ENCODE data around the gene PLA2G1B.

PLA2G1B gene

DNA sequence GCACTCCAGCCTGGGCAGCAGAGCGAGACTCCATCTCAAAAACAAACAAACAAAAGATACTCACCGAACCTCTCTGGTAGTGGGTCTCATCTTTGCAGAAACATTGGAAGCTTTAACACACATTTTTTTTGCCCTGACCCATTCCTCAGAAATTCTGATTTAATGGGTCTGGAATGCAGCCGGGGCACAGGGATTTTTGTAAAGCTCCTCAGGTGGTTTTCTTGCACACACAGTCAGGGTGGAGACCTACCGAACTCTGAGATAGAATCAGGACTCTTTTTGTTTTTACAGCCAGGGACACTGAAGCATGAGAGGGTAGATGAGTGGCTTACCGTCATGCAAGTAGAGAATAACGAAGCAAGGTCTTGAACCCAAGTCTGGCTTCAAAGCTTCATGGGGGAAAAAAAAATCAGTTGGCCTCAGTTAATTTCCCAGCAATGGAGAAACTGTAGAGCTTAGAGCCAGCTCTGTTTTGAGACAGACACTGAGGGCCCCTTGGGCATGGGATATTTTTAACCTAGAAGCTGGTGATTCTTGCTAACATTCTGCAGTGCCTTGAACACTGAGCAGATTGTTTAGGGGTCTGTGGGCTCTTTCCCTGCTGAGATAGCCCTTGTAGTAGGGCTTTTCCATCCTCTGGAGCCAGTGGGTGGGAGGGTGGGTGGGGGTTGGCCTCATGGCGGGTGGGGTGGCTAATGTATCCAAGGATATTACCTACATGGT lies 40.6 kb downstream of the PLA2G1B start:
- TF ChIP-seq EZH2 (optimal IDR thresholded peaks at IDR 0.05; ENCODE audit: low read depth, low read length) = no peak
- no peak for TF ChIP-seq EZH2phosphoT487 (IDR thresholded peaks at IDR 0.05; ENCODE audit: low read length)
- TF ChIP-seq, protein P1, sequence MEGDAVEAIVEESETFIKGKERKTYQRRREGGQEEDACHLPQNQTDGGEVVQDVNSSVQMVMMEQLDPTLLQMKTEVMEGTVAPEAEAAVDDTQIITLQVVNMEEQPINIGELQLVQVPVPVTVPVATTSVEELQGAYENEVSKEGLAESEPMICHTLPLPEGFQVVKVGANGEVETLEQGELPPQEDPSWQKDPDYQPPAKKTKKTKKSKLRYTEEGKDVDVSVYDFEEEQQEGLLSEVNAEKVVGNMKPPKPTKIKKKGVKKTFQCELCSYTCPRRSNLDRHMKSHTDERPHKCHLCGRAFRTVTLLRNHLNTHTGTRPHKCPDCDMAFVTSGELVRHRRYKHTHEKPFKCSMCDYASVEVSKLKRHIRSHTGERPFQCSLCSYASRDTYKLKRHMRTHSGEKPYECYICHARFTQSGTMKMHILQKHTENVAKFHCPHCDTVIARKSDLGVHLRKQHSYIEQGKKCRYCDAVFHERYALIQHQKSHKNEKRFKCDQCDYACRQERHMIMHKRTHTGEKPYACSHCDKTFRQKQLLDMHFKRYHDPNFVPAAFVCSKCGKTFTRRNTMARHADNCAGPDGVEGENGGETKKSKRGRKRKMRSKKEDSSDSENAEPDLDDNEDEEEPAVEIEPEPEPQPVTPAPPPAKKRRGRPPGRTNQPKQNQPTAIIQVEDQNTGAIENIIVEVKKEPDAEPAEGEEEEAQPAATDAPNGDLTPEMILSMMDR (IDR thresholded peaks at IDR 0.05; ENCODE audit: low read length) = no peak
- no peaks in the 10 kb centered on the region for H3K9me2 ChIP-seq (replicated peaks; ENCODE audit: insufficient read depth, low read length)
- no peaks in the 10 kb centered on the region for H3K36me3 ChIP-seq (replicated peaks; ENCODE audit: insufficient read depth, low read length)
- H3K9me3 ChIP-seq (replicated peaks; ENCODE audit: insufficient read depth, low read length) = no peaks in the 10 kb centered on the region
- no peaks in the 10 kb centered on the region for H3K79me2 ChIP-seq (ENCODE audit: low read length)
- H3K4me1 ChIP-seq (ENCODE audit: low read length) = no peaks in the 10 kb centered on the region
- no peak overlapping the region for H2AFZ ChIP-seq (ENCODE audit: low read length)
- H3K4me3 ChIP-seq (ENCODE audit: low read length) = no peak overlapping the region
- H4K20me1 ChIP-seq (ENCODE audit: insufficient read depth, low read length) = no peaks in the 10 kb centered on the region
- no peak for DNase-seq
- no peak overlapping the region for H3K27ac ChIP-seq (ENCODE audit: low read length)
- H3K27me3 ChIP-seq (replicated peaks; ENCODE audit: insufficient read depth, low read length) = no peaks in the 10 kb centered on the region
- H3K4me2 ChIP-seq (ENCODE audit: low read depth, low read length) = no peak overlapping the region
- no peak overlapping the region for H3K9ac ChIP-seq (ENCODE audit: low read length)
- peaks cover 12% of the 10 kb centered on the region; the same call in 1 of the 2 replicates for H3F3A ChIP-seq (ENCODE audit: insufficient read depth, low read length)

DNA sequence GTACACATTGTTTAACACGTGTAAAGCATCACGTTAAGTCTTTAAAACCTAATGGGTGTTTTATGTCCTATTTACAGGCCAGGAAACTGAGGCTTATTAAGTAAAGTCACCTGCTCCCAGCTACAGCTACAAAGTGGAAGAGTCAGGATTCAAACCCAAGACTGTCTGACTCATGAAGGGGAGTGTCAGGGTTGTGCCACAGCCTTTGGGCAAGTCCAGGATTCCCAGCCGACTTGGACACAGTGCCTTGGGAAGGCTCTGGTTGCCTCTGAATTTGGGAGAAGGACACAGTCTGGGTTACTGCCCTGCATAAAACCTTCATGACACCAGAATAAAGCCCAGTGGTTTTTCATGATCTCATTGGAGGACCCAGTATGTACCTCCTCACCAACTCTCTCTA lies 43.2 kb downstream of the PLA2G1B start:
- no peaks in the 10 kb centered on the region for H3K27me3 ChIP-seq (replicated peaks; ENCODE audit: insufficient read depth, low read length)
- no peak overlapping the region for H3K4me3 ChIP-seq (ENCODE audit: low read length)
- DNase-seq = no peak
- TF ChIP-seq, protein P1 (IDR thresholded peaks at IDR 0.05; ENCODE audit: low read length) = no peak
- TF ChIP-seq EZH2phosphoT487 (IDR thresholded peaks at IDR 0.05; ENCODE audit: low read length) (no peak), EZH2 (optimal IDR thresholded peaks at IDR 0.05; ENCODE audit: low read depth, low read length) (no peak)
- no peaks in the 10 kb centered on the region for H3K4me1 ChIP-seq (ENCODE audit: low read length)
- H3K36me3 ChIP-seq (replicated peaks; ENCODE audit: insufficient read depth, low read length) = no peaks in the 10 kb centered on the region
- no peak overlapping the region for H3K27ac ChIP-seq (ENCODE audit: low read length)
- H3F3A ChIP-seq (ENCODE audit: insufficient read depth, low read length) = no peaks in the 10 kb centered on the region
- no peak overlapping the region for H3K9ac ChIP-seq (ENCODE audit: low read length)
- no peaks in the 10 kb centered on the region for H4K20me1 ChIP-seq (ENCODE audit: insufficient read depth, low read length)
- no peaks in the 10 kb centered on the region for H3K79me2 ChIP-seq (ENCODE audit: low read length)
- H3K9me3 ChIP-seq (replicated peaks; ENCODE audit: insufficient read depth, low read length) = no peaks in the 10 kb centered on the region
- no peak overlapping the region for H2AFZ ChIP-seq (ENCODE audit: low read length)
- no peaks in the 10 kb centered on the region for H3K9me2 ChIP-seq (replicated peaks; ENCODE audit: insufficient read depth, low read length)
- H3K4me2 ChIP-seq (ENCODE audit: low read depth, low read length) = no peak overlapping the region

DNA sequence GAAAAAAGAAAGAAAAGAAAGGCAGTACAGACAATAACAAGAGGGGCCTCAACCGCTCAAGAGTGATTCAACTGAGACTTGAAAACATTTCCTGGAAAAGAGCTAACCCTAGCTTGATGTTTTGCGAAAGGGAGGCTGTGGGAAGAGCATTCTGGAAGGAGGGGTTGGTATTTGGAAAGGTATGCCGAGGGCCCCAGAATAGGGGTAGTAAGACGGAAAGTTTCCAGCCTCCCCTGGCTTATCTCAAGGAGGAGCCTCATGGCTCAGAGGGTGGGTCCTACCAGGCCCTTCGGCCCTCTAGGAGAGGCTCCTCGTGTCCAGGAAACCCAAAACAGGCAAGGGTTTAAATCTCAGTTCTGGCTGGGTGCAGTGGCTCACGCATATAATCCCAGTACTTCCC lies 44.3 kb downstream of the PLA2G1B start:
- Histone ChIP-seq H3K9me3 (replicated peaks; ENCODE audit: insufficient read depth, low read length) (no peaks in the 10 kb centered on the region), H3F3A (ENCODE audit: insufficient read depth, low read length) (no peaks in the 10 kb centered on the region), H3K4me1 (ENCODE audit: low read length) (no peaks in the 10 kb centered on the region), H3K27me3 (replicated peaks; ENCODE audit: insufficient read depth, low read length) (no peaks in the 10 kb centered on the region), H3K4me2 (ENCODE audit: low read depth, low read length) (no peak overlapping the region), H3K4me3 (ENCODE audit: low read length) (no peak overlapping the region), H3K9me2 (replicated peaks; ENCODE audit: insufficient read depth, low read length) (no peaks in the 10 kb centered on the region), H3K27ac (ENCODE audit: low read length) (no peak overlapping the region), H3K9ac (ENCODE audit: low read length) (no peak overlapping the region), H3K79me2 (ENCODE audit: low read length) (no peaks in the 10 kb centered on the region), H2AFZ (ENCODE audit: low read length) (no peak overlapping the region), H3K36me3 (replicated peaks; ENCODE audit: insufficient read depth, low read length) (no peaks in the 10 kb centered on the region), H4K20me1 (ENCODE audit: insufficient read depth, low read length) (no peaks in the 10 kb centered on the region)
- TF ChIP-seq, protein P1 (IDR thresholded peaks at IDR 0.05; ENCODE audit: low read length) = no peak
- TF ChIP-seq EZH2phosphoT487 (IDR thresholded peaks at IDR 0.05; ENCODE audit: low read length) = no peak
- TF ChIP-seq EZH2 (optimal IDR thresholded peaks at IDR 0.05; ENCODE audit: low read depth, low read length) = no peak
- no peak for DNase-seq
